ENCODE measurements around the gene AJAP1.
A peak's percentile ranks its signal among the peaks of the same experiment; 100 is the strongest.
"Not testable (repeated sequence)": the region's sequence is repeated elsewhere in the genome, so short reads cannot be mapped to it uniquely, and the experiment has no call there.

Gene AJAP1, protein sequence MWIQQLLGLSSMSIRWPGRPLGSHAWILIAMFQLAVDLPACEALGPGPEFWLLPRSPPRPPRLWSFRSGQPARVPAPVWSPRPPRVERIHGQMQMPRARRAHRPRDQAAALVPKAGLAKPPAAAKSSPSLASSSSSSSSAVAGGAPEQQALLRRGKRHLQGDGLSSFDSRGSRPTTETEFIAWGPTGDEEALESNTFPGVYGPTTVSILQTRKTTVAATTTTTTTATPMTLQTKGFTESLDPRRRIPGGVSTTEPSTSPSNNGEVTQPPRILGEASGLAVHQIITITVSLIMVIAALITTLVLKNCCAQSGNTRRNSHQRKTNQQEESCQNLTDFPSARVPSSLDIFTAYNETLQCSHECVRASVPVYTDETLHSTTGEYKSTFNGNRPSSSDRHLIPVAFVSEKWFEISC

DNA sequence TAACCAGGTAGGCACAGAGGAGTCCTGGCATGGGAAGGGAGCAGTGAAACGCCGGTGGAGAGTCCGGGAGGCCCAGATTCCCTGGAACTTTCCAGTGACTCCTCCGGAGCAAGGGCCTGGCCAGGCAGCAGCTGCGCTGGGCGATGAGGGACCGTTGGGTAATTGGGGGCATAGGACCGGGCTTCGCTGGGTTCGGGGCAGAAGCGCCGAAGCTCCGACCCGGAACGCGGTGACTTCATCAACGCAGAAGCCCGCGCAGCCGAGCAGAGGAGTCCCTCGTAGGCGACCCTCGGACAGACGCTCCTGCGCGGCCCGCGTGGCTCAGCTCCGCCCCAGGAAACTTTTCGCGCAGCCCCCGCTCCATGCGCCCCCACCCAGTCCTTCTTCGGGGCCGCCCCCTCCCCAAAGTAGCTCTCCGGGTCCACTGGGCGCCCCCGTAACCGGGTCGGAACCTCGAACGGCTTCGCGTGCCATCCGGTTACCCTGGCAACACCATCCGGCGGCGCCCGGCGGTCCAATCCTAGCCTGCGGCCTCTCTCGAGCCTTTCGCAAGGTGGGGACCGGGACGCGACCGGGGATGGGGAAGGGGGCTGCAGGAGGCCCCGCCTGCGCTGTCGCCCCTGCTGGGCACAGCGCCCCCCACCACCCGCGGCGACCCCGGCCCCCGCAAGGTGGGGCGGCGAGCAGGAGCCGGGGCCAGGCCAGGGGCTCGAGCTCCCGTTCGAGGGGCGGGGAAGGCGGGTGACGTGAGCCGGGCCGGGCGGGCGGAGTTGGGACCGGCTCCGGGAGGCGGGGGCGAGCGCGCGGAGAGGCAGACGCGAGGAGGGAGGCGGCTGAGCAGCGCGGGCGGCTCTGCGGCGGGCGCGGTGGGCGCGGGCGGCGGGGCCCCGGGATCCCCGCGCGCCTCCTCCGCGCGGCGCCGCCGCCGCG, at the start of gene AJAP1:
Gene AJAP1 (plus strand): TSS at position 814 of the 930 bp plus-strand sequence. CDS start 817 bp downstream, outside the sequence.
- DNase-seq (peak; percentile 22), ATAC-seq (no peak)

GRCh38 chr1:4605158-4605557, 49.3 kb upstream of the AJAP1 start:
- no peak for DNase-seq
- ATAC-seq, result no peak

GRCh38 chr1:4611563-4612341, 42.7 kb upstream of the AJAP1 start:
- DNase-seq (no peak), ATAC-seq (no peak)

GRCh38 chr1:4612991-4613390, 41.4 kb upstream of the AJAP1 start:
- DNase-seq (no peak), ATAC-seq (no peak)

DNA sequence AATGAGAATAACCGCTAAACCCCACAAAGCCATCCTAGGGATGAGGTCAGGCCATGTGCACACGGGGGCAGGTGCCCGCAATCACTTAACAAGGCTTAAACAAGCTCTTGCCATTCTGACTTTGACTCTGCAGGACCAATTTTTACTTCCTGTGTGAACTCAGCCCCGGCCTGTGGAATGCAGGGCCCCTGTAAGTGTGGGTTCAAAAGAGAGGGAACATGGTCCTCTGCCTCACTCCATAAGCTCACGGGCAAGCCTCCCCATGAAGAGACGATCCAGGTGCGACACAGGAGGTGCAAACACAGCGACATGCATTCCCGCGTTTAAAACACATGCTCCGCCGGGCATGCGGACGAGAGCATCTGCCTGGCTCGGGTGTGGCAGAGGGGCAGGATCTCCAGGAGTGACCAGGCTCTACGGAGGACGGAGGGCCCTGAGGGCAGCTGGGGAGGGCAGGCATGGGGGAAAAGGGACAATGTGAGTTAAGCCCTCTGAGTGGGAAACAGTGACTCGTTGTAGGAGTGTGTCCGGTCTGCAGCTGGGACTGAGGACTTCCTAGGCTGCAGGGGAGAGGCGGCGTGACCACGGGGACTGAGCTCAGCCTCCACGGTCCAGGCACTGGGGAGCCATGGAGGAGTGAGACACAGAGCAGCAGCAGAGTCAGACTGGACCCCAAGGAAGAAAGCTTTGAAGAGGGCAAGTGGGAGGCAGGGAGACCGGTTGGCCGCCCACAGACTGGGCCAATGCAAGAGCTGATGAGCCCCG, 40.6 kb upstream of the AJAP1 start:
- DNase-seq, result no peak
- no peak for ATAC-seq

GRCh38 chr1:4614371-4615137, 39.9 kb upstream of the AJAP1 start:
- DNase-seq (no peak), ATAC-seq (no peak)

DNA sequence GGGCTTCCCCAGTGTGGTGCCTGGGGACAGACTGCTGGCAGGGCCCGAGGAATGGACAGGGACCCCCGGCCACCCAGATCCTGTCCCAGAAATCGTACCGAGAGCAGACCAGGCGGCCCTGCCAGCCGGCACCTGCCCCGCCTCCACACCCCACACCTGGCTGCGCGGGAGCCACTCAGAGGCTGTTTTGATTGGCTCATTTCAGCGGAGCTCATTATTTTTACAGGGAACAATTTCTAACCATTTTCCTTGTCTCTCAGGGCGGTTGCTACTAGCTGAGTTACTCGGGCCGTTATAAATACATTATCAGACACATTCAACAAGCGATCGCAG, 39.3 kb upstream of the AJAP1 start:
- DNase-seq (no peak), ATAC-seq (no peak)

- ATAC-seq, result peak; percentile 20
- DNase-seq, result no peak
Measured at GRCh38 chr1:4615501-4615900, 38.9 kb upstream of the AJAP1 start.

DNA sequence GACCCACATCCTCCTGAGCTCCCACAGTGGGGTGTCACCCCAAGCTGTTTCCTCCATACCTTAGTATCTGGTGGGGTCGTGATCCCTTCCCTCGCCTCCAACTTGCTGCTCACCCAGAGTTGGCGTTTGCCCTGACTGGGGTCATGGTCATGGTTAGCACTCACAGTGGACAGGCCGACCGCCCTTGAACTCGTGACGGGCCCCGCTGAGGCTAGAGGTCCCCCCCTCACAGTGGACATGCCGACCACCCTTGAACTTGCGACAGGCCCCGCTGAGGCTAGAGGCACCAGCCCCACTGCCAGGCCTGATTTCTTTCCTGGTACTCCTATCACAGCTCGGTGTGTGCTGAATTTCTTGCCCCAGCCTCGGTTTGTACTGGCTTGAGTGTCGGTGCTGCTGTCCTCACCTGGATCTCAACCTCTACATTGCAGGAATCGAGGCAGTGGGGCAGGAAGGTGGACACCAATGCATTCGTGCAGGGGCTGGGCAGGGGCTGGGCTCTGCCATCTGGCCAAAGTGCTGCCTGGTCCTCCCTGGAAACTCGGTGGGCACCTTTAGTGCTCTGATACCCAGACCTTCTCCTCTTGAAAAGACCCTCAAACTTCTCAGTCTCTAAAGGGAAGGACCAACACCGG, 37.5 kb upstream of the AJAP1 start:
- ATAC-seq (no peak), DNase-seq (no peak)

DNA sequence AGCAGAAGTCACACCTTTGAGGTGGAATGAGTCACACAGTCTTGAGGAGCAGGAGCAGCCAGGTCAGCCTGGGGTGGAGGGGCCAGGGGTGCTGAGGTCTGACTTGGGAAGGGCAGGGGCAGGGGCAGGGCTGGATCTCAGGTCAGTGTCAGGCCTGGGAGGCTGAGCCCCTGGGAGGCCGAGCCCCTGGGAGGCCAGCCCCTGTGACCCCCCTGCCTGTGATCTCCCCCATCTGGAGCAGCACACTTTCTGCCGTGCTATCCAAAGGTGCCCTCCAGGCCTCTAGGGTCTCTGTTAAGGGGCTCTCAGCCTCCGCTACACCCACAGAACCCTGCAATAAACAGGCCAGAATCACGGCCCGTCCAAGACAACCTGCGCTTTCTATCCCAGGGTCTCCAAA, 36.9 kb upstream of the AJAP1 start:
- DNase-seq (no peak), ATAC-seq (peak; percentile 24)

GRCh38 chr1:4618827-4619226, 35.6 kb upstream of the AJAP1 start:
- not testable (repeated sequence) for DNase-seq, ATAC-seq

DNA sequence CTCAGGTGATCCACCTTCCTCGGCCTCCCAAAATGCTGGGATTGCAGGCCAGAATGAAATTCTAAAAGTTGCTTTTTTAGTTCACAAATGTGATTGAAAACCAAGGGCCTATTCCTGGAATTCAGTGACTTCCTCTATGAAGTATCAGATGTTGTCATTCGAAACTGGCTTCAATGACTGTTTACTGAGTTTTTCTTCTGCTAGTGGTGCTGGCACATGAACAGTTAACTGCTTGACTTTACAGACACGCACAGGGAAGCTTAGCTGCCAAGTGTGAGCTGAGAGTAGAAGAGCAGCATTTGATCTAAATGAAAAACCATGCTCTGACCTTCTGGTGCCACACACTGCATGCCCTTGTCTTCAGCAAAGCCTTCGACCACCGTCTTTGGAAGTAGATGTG, 32.8 kb upstream of the AJAP1 start:
- no peak for ATAC-seq
- no peak for DNase-seq

GRCh38 chr1:4622821-4623220, 31.6 kb upstream of the AJAP1 start:
- ATAC-seq, result no peak
- DNase-seq, result no peak

- no peak for ATAC-seq
- no peak for DNase-seq
Measured at GRCh38 chr1:4624141-4624715, 30.2 kb upstream of the AJAP1 start.

GRCh38 chr1:4624801-4625200, 29.6 kb upstream of the AJAP1 start:
- no peak for ATAC-seq

DNA sequence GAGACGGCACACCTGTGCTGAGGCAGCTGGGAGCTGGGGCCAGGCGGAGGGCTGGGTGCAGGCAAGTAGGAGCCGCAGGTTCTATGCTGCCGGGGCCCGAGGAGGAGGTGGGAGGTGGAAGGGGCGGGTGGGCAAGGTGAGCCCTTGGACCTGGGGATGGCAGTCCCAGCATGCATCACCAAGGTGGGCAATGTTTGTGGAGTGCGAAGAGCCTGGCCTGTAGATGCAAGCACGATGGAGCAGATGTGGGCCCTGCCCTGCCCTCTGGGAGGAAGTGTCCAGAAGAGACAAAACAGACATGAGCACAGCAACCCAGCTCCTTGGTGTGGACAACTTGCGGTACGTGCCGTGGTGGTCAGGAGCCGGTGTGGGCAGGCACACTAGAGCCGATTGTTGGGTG, 28.3 kb upstream of the AJAP1 start:
- DNase-seq, result no peak
- no peak for ATAC-seq

More at GRCh38 chr1:4624801-4625200, 29.6 kb upstream of the AJAP1 start:
- DNase-seq, result no peak

DNA sequence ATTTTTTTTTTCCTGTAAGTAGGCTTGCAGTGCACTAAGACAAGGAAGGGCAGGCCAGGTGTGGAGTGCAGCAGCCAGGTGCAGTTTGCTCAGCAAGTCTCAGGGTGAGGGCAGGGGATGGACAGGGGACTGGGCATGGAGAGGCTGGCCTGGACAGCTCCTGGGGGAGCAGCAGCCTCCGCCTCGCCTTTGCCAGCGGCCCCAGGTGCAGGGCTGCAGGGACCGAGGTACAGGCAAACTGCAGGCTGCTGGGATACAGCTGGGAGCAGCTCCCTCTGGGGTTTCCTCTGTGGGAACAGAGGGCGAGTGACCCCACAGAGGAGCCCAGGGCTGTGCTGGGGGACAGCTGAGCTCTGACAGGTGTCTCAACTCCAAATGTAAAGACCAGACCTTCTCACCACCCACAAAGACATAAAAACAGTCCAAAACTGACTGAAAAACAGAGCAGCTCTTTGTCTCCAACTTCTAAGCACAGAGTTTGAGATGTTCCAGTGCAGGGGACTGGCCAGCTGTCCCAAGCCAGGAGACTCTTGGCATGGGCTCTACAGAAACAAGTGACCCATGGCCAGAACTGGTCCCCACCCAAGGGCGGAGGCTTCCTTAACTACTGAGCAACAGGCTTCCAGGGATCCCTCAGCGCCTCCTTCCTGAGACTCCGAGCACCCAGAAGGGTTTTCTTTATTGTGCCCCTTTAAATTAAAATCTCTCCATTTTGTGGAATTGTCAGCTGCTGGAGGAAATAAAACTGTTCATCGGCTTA, 27.7 kb upstream of the AJAP1 start:
- DNase-seq, result no peak

GRCh38 chr1:4627353-4627752, 27.1 kb upstream of the AJAP1 start:
- no peak for DNase-seq
- no peak for ATAC-seq

More for the DNA sequence above, 27.7 kb upstream of the AJAP1 start:
- no peak for ATAC-seq

DNA sequence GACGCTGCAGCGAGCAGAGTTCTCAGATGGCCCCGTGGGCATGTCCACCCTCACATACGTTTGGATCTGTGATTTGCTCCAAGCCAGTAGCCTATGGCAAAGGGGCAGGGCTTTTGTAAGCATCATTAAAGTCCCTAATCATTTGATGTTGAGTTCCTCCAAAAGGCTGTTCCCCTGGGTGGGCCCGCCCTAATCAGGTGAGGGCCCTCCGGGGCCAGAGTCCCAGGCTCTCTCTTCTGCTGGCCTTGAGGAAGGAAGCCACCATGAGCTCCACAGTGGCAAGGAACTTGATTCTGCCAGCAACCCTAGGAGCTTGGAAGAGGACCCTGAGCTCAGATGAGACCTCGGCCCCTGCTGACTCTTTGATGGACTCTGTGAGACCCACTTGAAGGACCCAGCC, 25.4 kb upstream of the AJAP1 start:
- ATAC-seq (no peak), DNase-seq (no peak)

Measured in stimulated activated naive CD8-positive, alpha-beta T cell treated with anti-CD3 and anti-CD28 coated beads, Interleukin-15, Interleukin-2, amounts not matched to agents 100 U/mL and 50 U/mL, for 24 hours (primary cell).